ENCODE measurements around the gene SLC12A1.

SLC12A1 gene

DNA sequence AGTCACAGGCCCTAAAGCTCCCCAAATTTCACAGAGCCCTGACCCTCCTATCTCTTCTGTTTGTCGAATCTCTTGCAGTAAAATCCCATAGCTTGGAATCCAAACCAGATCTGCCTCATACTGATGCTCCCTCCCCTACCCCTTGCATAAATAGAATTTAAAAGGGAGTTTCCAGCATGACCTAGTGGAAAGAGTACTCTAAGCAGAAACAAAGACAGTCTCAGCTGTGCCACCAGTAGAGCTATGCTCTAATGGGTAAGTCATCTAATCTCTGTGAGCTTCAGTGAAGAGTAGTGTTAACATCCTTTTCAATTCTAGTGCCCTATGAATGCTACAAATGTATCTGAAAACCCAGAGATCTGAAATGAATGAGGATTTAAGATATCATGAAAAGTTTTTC, 4.0 kb upstream of the SLC12A1 start:
- no peak overlapping the region for H3K27ac ChIP-seq
- no peaks in the 10 kb centered on the region for H3K9me3 ChIP-seq (ENCODE audit: control insufficient read depth, low read length)
- H3K4me1 ChIP-seq: no peaks in the 10 kb centered on the region
- H2AFZ ChIP-seq: no peak overlapping the region
- no peaks in the 10 kb centered on the region for H3K27me3 ChIP-seq (ENCODE audit: control insufficient read depth, insufficient read depth, low read length)
- no peaks in the 10 kb centered on the region for H3K36me3 ChIP-seq (ENCODE audit: control insufficient read depth, insufficient read depth, low read length)
- H3K4me2 ChIP-seq (ENCODE audit: low read length): no peak overlapping the region
- H3K4me3 ChIP-seq (ENCODE audit: low read depth, low read length): no peak overlapping the region
- TF ChIP-seq, protein P1, sequence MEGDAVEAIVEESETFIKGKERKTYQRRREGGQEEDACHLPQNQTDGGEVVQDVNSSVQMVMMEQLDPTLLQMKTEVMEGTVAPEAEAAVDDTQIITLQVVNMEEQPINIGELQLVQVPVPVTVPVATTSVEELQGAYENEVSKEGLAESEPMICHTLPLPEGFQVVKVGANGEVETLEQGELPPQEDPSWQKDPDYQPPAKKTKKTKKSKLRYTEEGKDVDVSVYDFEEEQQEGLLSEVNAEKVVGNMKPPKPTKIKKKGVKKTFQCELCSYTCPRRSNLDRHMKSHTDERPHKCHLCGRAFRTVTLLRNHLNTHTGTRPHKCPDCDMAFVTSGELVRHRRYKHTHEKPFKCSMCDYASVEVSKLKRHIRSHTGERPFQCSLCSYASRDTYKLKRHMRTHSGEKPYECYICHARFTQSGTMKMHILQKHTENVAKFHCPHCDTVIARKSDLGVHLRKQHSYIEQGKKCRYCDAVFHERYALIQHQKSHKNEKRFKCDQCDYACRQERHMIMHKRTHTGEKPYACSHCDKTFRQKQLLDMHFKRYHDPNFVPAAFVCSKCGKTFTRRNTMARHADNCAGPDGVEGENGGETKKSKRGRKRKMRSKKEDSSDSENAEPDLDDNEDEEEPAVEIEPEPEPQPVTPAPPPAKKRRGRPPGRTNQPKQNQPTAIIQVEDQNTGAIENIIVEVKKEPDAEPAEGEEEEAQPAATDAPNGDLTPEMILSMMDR (IDR thresholded peaks at IDR 0.05): no peak
- H3K9ac ChIP-seq: no peak overlapping the region
- H3K79me2 ChIP-seq: no peaks in the 10 kb centered on the region

DNA sequence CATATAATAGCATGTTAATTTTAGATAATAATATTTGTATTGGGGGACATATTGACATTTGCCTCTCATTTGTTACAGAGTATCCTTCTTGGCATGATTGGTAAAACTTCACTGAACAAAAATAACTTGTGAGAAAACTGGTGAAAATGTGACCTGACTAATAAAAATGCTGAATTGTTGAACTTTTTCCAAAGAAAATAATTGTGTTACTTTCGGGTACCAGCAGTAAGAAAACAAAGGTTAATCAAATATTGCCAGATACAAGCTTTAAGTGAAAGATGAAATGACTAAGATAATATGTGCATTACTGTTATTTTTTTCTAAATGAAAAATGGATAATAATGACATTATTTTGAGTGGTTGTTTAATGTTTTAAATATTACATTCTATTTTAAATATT, 15.2 kb downstream of the SLC12A1 start:
- Histone ChIP-seq H3K4me1 (no peaks in the 10 kb centered on the region), H3K4me2 (ENCODE audit: low read length) (no peak overlapping the region), H3K27me3 (ENCODE audit: control insufficient read depth, insufficient read depth, low read length) (no peaks in the 10 kb centered on the region), H3K9me3 (ENCODE audit: control insufficient read depth, low read length) (no peaks in the 10 kb centered on the region), H3K4me3 (ENCODE audit: low read depth, low read length) (no peak overlapping the region), H3K9ac (no peak overlapping the region), H3K27ac (no peak overlapping the region), H2AFZ (no peak overlapping the region), H3K36me3 (ENCODE audit: control insufficient read depth, insufficient read depth, low read length) (no peaks in the 10 kb centered on the region), H3K79me2 (no peaks in the 10 kb centered on the region)
- TF ChIP-seq, protein P1 (IDR thresholded peaks at IDR 0.05): no peak

- H3K36me3 ChIP-seq (ENCODE audit: control insufficient read depth, insufficient read depth, low read length): no peaks in the 10 kb centered on the region
Measured at GRCh38 chr15:48221885-48222284, 15.8 kb downstream of the SLC12A1 start.

GRCh38 chr15:48222627-48223026, 16.5 kb downstream of the SLC12A1 start:
- H3K9me3 ChIP-seq (ENCODE audit: control insufficient read depth, low read length): no peaks in the 10 kb centered on the region
- no peaks in the 10 kb centered on the region for H3K4me1 ChIP-seq
- no peaks in the 10 kb centered on the region for H3K27me3 ChIP-seq (ENCODE audit: control insufficient read depth, insufficient read depth, low read length)
- TF ChIP-seq, protein P1 (IDR thresholded peaks at IDR 0.05): no peak
- no peak overlapping the region for H3K27ac ChIP-seq
- H2AFZ ChIP-seq: no peak overlapping the region
- H3K4me3 ChIP-seq (ENCODE audit: low read depth, low read length): no peak overlapping the region
- no peaks in the 10 kb centered on the region for H3K36me3 ChIP-seq (ENCODE audit: control insufficient read depth, insufficient read depth, low read length)
- no peaks in the 10 kb centered on the region for H3K79me2 ChIP-seq
- H3K4me2 ChIP-seq (ENCODE audit: low read length): no peak overlapping the region
- no peak overlapping the region for H3K9ac ChIP-seq

More at GRCh38 chr15:48221885-48222284, 15.8 kb downstream of the SLC12A1 start:
- H3K9me3 ChIP-seq (ENCODE audit: control insufficient read depth, low read length): no peaks in the 10 kb centered on the region
- TF ChIP-seq, protein P1 (IDR thresholded peaks at IDR 0.05): no peak
- H3K79me2 ChIP-seq: no peaks in the 10 kb centered on the region
- no peak overlapping the region for H3K4me3 ChIP-seq (ENCODE audit: low read depth, low read length)
- no peak overlapping the region for H3K27ac ChIP-seq
- no peaks in the 10 kb centered on the region for H3K4me1 ChIP-seq
- no peak overlapping the region for H3K9ac ChIP-seq
- no peaks in the 10 kb centered on the region for H3K27me3 ChIP-seq (ENCODE audit: control insufficient read depth, insufficient read depth, low read length)
- H2AFZ ChIP-seq: no peak overlapping the region
- H3K4me2 ChIP-seq (ENCODE audit: low read length): no peak overlapping the region

DNA sequence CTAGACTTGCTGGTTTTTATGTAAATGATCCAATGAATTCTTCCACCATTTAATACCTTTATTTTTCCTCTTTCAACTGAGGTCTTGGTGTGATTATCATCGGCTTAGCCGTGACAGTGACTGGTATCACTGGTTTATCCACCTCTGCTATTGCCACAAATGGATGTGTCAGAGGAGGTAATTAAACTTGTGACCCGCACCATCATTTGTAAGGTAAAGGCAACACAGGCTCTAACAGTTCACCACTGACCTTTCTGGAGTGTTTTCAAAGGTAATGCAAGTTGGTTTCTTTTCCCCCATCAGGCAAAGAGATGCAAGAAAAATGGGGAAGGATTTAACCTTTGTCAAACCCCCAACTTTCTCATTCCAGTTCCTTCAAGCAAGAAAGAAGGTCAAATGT, 19.7 kb downstream of the SLC12A1 start:
- H3K9me3 ChIP-seq (ENCODE audit: control insufficient read depth, low read length): no peaks in the 10 kb centered on the region
- H3K9ac ChIP-seq: no peak overlapping the region
- H3K36me3 ChIP-seq (ENCODE audit: control insufficient read depth, insufficient read depth, low read length): no peaks in the 10 kb centered on the region
- no peak overlapping the region for H3K27ac ChIP-seq
- no peaks in the 10 kb centered on the region for H3K79me2 ChIP-seq
- H3K27me3 ChIP-seq (ENCODE audit: control insufficient read depth, insufficient read depth, low read length): no peaks in the 10 kb centered on the region
- no peak overlapping the region for H3K4me2 ChIP-seq (ENCODE audit: low read length)
- TF ChIP-seq, protein P1 (IDR thresholded peaks at IDR 0.05): no peak
- no peaks in the 10 kb centered on the region for H3K4me1 ChIP-seq
- H2AFZ ChIP-seq: no peak overlapping the region
- no peak overlapping the region for H3K4me3 ChIP-seq (ENCODE audit: low read depth, low read length)
